ENCODE results near the gene CBLN3. TPM values are rescaled to one million over a fixed set of nuclear protein-coding genes. Genes with fewer than 3 reads are reported as not detected.

CBLN3 gene
- total RNA-seq, 6 experiments from 2014 or later: 3.3 to 5.0 (median 3.9) TPM

GRCh38 chr14:24465368-24465767, 35.9 kb upstream of the CBLN3 start:
- no peak for DNase-seq
- TF ChIP-seq CTCF (IDR thresholded peaks at IDR 0.05): no peak
- no peaks in the 10 kb centered on the region for H3K9me3 Mint-ChIP-seq
- peaks cover 6% of the 10 kb centered on the region; the same call in 1 of the 2 replicates for H3K4me1 Mint-ChIP-seq (ENCODE audit: low read depth)
- H3K36me3 Mint-ChIP-seq (ENCODE audit: low read depth): no peaks in the 10 kb centered on the region
- H3K27ac Mint-ChIP-seq: no peak overlapping the region
- H3K4me3 Mint-ChIP-seq: no peak overlapping the region
- no peaks in the 10 kb centered on the region for H3K27me3 Mint-ChIP-seq (ENCODE audit: insufficient read depth)

- Mint-ChIP-seq H3K27ac (no peak overlapping the region), H3K27me3 (ENCODE audit: insufficient read depth) (no peaks in the 10 kb centered on the region), H3K4me1 (ENCODE audit: low read depth) (peaks cover 6% of the 10 kb centered on the region; the same call in 1 of the 2 replicates), H3K9me3 (no peaks in the 10 kb centered on the region), H3K4me3 (no peak overlapping the region), H3K36me3 (ENCODE audit: low read depth) (no peaks in the 10 kb centered on the region)
- no peak for DNase-seq
- no peak for TF ChIP-seq CTCF (IDR thresholded peaks at IDR 0.05)
Measured at GRCh38 chr14:24463884-24464785, 34.7 kb upstream of the CBLN3 start.

- DNase-seq: no peak
- Mint-ChIP-seq H3K27me3 (ENCODE audit: insufficient read depth) (no peaks in the 10 kb centered on the region), H3K27ac (no peak overlapping the region), H3K9me3 (no peaks in the 10 kb centered on the region), H3K4me1 (ENCODE audit: low read depth) (peaks cover 6% of the 10 kb centered on the region; the same call in 1 of the 2 replicates), H3K4me3 (no peak overlapping the region), H3K36me3 (ENCODE audit: low read depth) (no peaks in the 10 kb centered on the region)
- no peak for TF ChIP-seq CTCF (IDR thresholded peaks at IDR 0.05)
Measured at GRCh38 chr14:24463017-24463883, 33.8 kb upstream of the CBLN3 start.

GRCh38 chr14:24461336-24461735, 31.9 kb upstream of the CBLN3 start:
- Mint-ChIP-seq H3K27me3 (ENCODE audit: insufficient read depth) (no peaks in the 10 kb centered on the region; the same call in 1 of the 2 replicates), H3K4me1 (ENCODE audit: low read depth) (peaks cover 6% of the 10 kb centered on the region; the same call in 1 of the 2 replicates), H3K9me3 (no peaks in the 10 kb centered on the region), H3K27ac (no peak overlapping the region), H3K36me3 (ENCODE audit: low read depth) (peaks cover 5% of the 10 kb centered on the region; the same call in 1 of the 2 replicates), H3K4me3 (no peak overlapping the region)
- DNase-seq: no peak
- TF ChIP-seq CTCF (IDR thresholded peaks at IDR 0.05): no peak

- Mint-ChIP-seq H3K4me1 (ENCODE audit: low read depth) (peaks cover 6% of the 10 kb centered on the region; the same call in 1 of the 2 replicates), H3K27me3 (ENCODE audit: insufficient read depth) (no peaks in the 10 kb centered on the region; the same call in 1 of the 2 replicates), H3K9me3 (no peaks in the 10 kb centered on the region), H3K27ac (no peak overlapping the region), H3K36me3 (ENCODE audit: low read depth) (peaks cover 8% of the 10 kb centered on the region), H3K4me3 (no peak overlapping the region)
- DNase-seq: no peak
- TF ChIP-seq CTCF (IDR thresholded peaks at IDR 0.05): no peak
Measured at GRCh38 chr14:24459331-24459730, 29.9 kb upstream of the CBLN3 start.
